NCI-H146 treated with DMSO at 0.1 percent for 48 hours (cell line): ENCODE measurements around the gene IL34.
A peak's percentile ranks its signal among the peaks of the same experiment; 100 is the strongest.

Experiments
- DNase-seq: peaks from one replicate; lab custom pipeline; 2025; ENCODE audit not compliant: unreplicated experiment; lab: John Stamatoyannopoulos, UW

Gene IL34

GRCh38 chr16:70676675-70677498 lies 30.5 kb downstream of the IL34 start:
- DNase-seq, result no peak

- no peak for DNase-seq
Observed at GRCh38 chr16:70677499-70678120, 31.3 kb downstream of the IL34 start.

- DNase-seq, result no peak
Observed at GRCh38 chr16:70678121-70678897, 31.9 kb downstream of the IL34 start.

- no peak for DNase-seq
Observed at GRCh38 chr16:70678898-70679670, 32.7 kb downstream of the IL34 start.

GRCh38 chr16:70679671-70680494 lies 33.5 kb downstream of the IL34 start:
- DNase-seq, result no peak

GRCh38 chr16:70680495-70681381 lies 34.4 kb downstream of the IL34 start:
- no peak for DNase-seq

- DNase-seq, result no peak
Observed at GRCh38 chr16:70681382-70682238, 35.3 kb downstream of the IL34 start.

- no peak for DNase-seq
Observed at GRCh38 chr16:70682239-70683145, 36.1 kb downstream of the IL34 start.

- no peak for DNase-seq
Observed at GRCh38 chr16:70683146-70683944, 37.0 kb downstream of the IL34 start.

GRCh38 chr16:70684146-70685060 lies 38.0 kb downstream of the IL34 start:
- no peak for DNase-seq

GRCh38 chr16:70685061-70685937 lies 38.9 kb downstream of the IL34 start:
- DNase-seq, result no peak

- peak; percentile 6 for DNase-seq
Observed at GRCh38 chr16:70685938-70686375, 39.6 kb downstream of the IL34 start, which contains the start of gene MTSS2. Gene MTSS2 (minus strand): TSS chr16:70686053. CDS start chr16:70685791, 262 bp downstream.

GRCh38 chr16:70686376-70687101 lies 40.2 kb downstream of the IL34 start:
- no peak for DNase-seq

GRCh38 chr16:70687102-70687511 lies 40.7 kb downstream of the IL34 start:
- DNase-seq, result no peak
